ENCODE data around the gene NFATC4. TPM values are rescaled to one million over a fixed set of nuclear protein-coding genes. Genes with fewer than 3 reads are reported as not detected.
"Not testable (repeated sequence)": the region's sequence is repeated elsewhere in the genome, so short reads cannot be mapped to it uniquely, and the experiment has no call there.

Gene NFATC4
- 41.4 and 45.5 TPM in 2 replicates for total RNA-seq (2014; rRNA removed; shearing (Covaris generic))

- in situ Hi-C loops (cut with HindIII; ENCODE audit: low sequenced_read_pairs), result no loop called here
Measured at GRCh38 chr14:24367514-24368211, at the start of gene NFATC4. TSS of gene NFATC4 (plus strand) at chr14:24368184. CDS start at chr14:24368341, 157 bp downstream.

GRCh38 chr14:24321212-24321975 is 46.6 kb upstream of the NFATC4 start:
- DNase-seq (ENCODE audit: low spot score), result no peak
- in situ Hi-C loops (cut with HindIII; ENCODE audit: low sequenced_read_pairs), result no loop called here

More at GRCh38 chr14:24367514-24368211, at the start of gene NFATC4:
- DNase-seq (ENCODE audit: low spot score), result peak; percentile 85

GRCh38 chr14:24322672-24323071 is 45.3 kb upstream of the NFATC4 start:
- DNase-seq (ENCODE audit: low spot score), result no peak
- in situ Hi-C loops (cut with HindIII; ENCODE audit: low sequenced_read_pairs), result no loop called here

GRCh38 chr14:24323341-24323740 is 44.6 kb upstream of the NFATC4 start:
- in situ Hi-C loops (cut with HindIII; ENCODE audit: low sequenced_read_pairs), result no loop called here
- no peak for DNase-seq (ENCODE audit: low spot score)

GRCh38 chr14:24324024-24324423 is 44.0 kb upstream of the NFATC4 start:
- in situ Hi-C loops (cut with HindIII; ENCODE audit: low sequenced_read_pairs), result no loop called here
- no peak for DNase-seq (ENCODE audit: low spot score)

GRCh38 chr14:24325041-24325530 is 42.9 kb upstream of the NFATC4 start:
- DNase-seq (ENCODE audit: low spot score), result no peak
- in situ Hi-C loops (cut with HindIII; ENCODE audit: low sequenced_read_pairs), result no loop called here

GRCh38 chr14:24325963-24326362 is 42.0 kb upstream of the NFATC4 start:
- in situ Hi-C loops (cut with HindIII; ENCODE audit: low sequenced_read_pairs), result no loop called here
- no peak for DNase-seq (ENCODE audit: low spot score)

GRCh38 chr14:24327303-24327702 is 40.7 kb upstream of the NFATC4 start:
- in situ Hi-C loops (cut with HindIII; ENCODE audit: low sequenced_read_pairs), result no loop called here
- DNase-seq (ENCODE audit: low spot score), result no peak

GRCh38 chr14:24327914-24328313 is 40.1 kb upstream of the NFATC4 start:
- in situ Hi-C loops (cut with HindIII; ENCODE audit: low sequenced_read_pairs), result not testable (repeated sequence)
- DNase-seq (ENCODE audit: low spot score), result peak; percentile 61

- in situ Hi-C loops (cut with HindIII; ENCODE audit: low sequenced_read_pairs), result no loop called here
- no peak for DNase-seq (ENCODE audit: low spot score)
Measured at GRCh38 chr14:24329073-24329663, 38.8 kb upstream of the NFATC4 start.

GRCh38 chr14:24329736-24330135 is 38.2 kb upstream of the NFATC4 start:
- no peak for DNase-seq (ENCODE audit: low spot score)
- in situ Hi-C loops (cut with HindIII; ENCODE audit: low sequenced_read_pairs), result no loop called here

GRCh38 chr14:24330973-24331674 is 36.9 kb upstream of the NFATC4 start:
- DNase-seq (ENCODE audit: low spot score), result no peak
- in situ Hi-C loops (cut with HindIII; ENCODE audit: low sequenced_read_pairs), result no loop called here

- in situ Hi-C loops (cut with HindIII; ENCODE audit: low sequenced_read_pairs), result no loop called here
- DNase-seq (ENCODE audit: low spot score), result no peak
Measured at GRCh38 chr14:24331731-24332267, 36.2 kb upstream of the NFATC4 start.

- peak; percentile 51 for DNase-seq (ENCODE audit: low spot score)
- in situ Hi-C loops (cut with HindIII; ENCODE audit: low sequenced_read_pairs), result no loop called here
Measured at GRCh38 chr14:24332268-24332993, 35.6 kb upstream of the NFATC4 start.

- in situ Hi-C loops (cut with HindIII; ENCODE audit: low sequenced_read_pairs), result loop anchor here (5.0 kb wide), 1 partner anchor 88 kb away; no protein-coding TSS in a partner anchor
- DNase-seq (ENCODE audit: low spot score), result no peak
Measured at GRCh38 chr14:24334431-24335291, 33.3 kb upstream of the NFATC4 start, which contains the start of gene ADCY4. TSS of gene ADCY4 (minus strand) at chr14:24335071. CDS start at chr14:24334652, 419 bp downstream.

- in situ Hi-C loops (cut with HindIII; ENCODE audit: low sequenced_read_pairs), result loop anchor here (5.0 kb wide), 1 partner anchor 87 kb away; no protein-coding TSS in a partner anchor
- no peak for DNase-seq (ENCODE audit: low spot score)
Measured at GRCh38 chr14:24335461-24336171, 32.4 kb upstream of the NFATC4 start.

All from G401 (cell line).